CD14-positive monocyte (primary cell): Measurements from ENCODE around the gene PCGF1. TPM values are rescaled to one million over a fixed set of nuclear protein-coding genes. Genes with fewer than 3 reads are reported as not detected.

Experiments
- DNase-seq, 3 donors: peaks; one replicate each; pipeline ENCODE4 v3.0.0-alpha.2; 2011 to 2022
- H2AFZ ChIP-seq: 2 replicates; pipeline ENCODE4 v1.6.0; 2012; ENCODE audit warnings: mild to moderate bottlenecking, low read depth, low read length, inconsistent platforms; ENCODE audit not compliant: insufficient read depth, poor library complexity, severe bottlenecking
- H3K27ac ChIP-seq, 2 donors: 1 replicate in 1 of 2; 2 replicates in 1 of 2; pipeline ENCODE4 v1.5.1; 2012 to 2013; ENCODE audit warnings: low read length in 2 of 2, control low read depth in 1 of 2, inconsistent platforms in 1 of 2, low read depth in 1 of 2, mild to moderate bottlenecking in 1 of 2
- H3K27me3 ChIP-seq, 2 donors: one replicate each; pipeline versions ENCODE4 v1.6.0 to v1.6.1; 2011 to 2013; ENCODE audit warnings: low read length in 2 of 2; ENCODE audit not compliant: control insufficient read depth in 2 of 2, insufficient read depth in 2 of 2
- H3K36me3 ChIP-seq, 2 donors: replicated peaks in 1 of 2; 1 replicate in 1 of 2; 2 replicates in 1 of 2; pipeline versions ENCODE4 v1.5.1 to v1.6.1; 2012 to 2013; ENCODE audit warnings: low read length in 2 of 2, control low read depth in 1 of 2, inconsistent platforms in 1 of 2, mild to moderate bottlenecking in 1 of 2; ENCODE audit not compliant: insufficient read depth in 2 of 2, control insufficient read depth in 1 of 2
- H3K4me1 ChIP-seq, 2 donors: 1 replicate in 1 of 2; 2 replicates in 1 of 2; pipeline versions ENCODE4 v1.5.1 to v1.6.1; 2012 to 2013; ENCODE audit warnings: low read length in 2 of 2, control low read depth in 1 of 2, inconsistent platforms in 1 of 2, mild to moderate bottlenecking in 1 of 2, moderate library complexity in 1 of 2; ENCODE audit not compliant: insufficient read depth in 2 of 2, control insufficient read depth in 1 of 2
- H3K4me2 ChIP-seq: replicated peaks from 2 replicates; pipeline ENCODE3; 2012; ENCODE audit warnings: low read length, moderate library complexity, mild to moderate bottlenecking; ENCODE audit not compliant: poor library complexity, severe bottlenecking; ENCODE audit errors: extremely low read depth
- H3K4me3 ChIP-seq, 3 experiments: fragments of 200-600 bp in 1 of 3; sonication (generic) in 1 of 3; replicated peaks in 1 of 3; 1 replicate in 2 of 3; 2 replicates in 1 of 3; pipeline ENCODE4 v1.5.1; 2011 to 2013; ENCODE audit warnings: low read length in 3 of 3, mild to moderate bottlenecking in 3 of 3, control low read depth in 2 of 3, low read depth in 2 of 3, inconsistent platforms in 1 of 3, moderate library complexity in 1 of 3
- H3K79me2 ChIP-seq: 2 replicates; pipeline ENCODE4 v1.6.0; 2012; ENCODE audit warnings: mild to moderate bottlenecking, control low read depth, inconsistent platforms, low read length, moderate library complexity; ENCODE audit not compliant: insufficient read depth
- H3K9ac ChIP-seq: 2 replicates; pipeline ENCODE4 v1.6.0; 2017; ENCODE audit warnings: low read length, mild to moderate bottlenecking; ENCODE audit not compliant: insufficient read depth, poor library complexity, severe bottlenecking
- H3K9me3 ChIP-seq, 2 donors: replicated peaks in 1 of 2; 1 replicate in 1 of 2; 2 replicates in 1 of 2; pipeline versions ENCODE4 v1.5.1 to v1.6.1; 2012 to 2013; ENCODE audit warnings: low read length in 2 of 2, control low read depth in 1 of 2; ENCODE audit not compliant: control insufficient read depth in 1 of 2, insufficient read depth in 1 of 2
- H4K20me1 ChIP-seq: 2 replicates; pipeline ENCODE4 v1.6.0; 2012; ENCODE audit warnings: mild to moderate bottlenecking, low read length, control low read depth, moderate library complexity; ENCODE audit not compliant: insufficient read depth
- H3K27ac Mint-ChIP-seq, 7 donors: one replicate each; pipeline ENCODE4 v1.8.0; 2020; ENCODE audit warnings: mild to moderate bottlenecking in 7 of 7, mixed read lengths in 7 of 7, moderate library complexity in 6 of 7, inconsistent platforms in 2 of 7
- H3K27me3 Mint-ChIP-seq, 3 donors: one replicate each; pipeline ENCODE4 v1.8.0; 2021 to 2022; ENCODE audit warnings: low read depth in 3 of 3, mild to moderate bottlenecking in 3 of 3, mixed read lengths in 3 of 3, moderate library complexity in 3 of 3, inconsistent platforms in 1 of 3
- H3K36me3 Mint-ChIP-seq, 2 donors: one replicate each; pipeline ENCODE4 v1.8.0; 2020; ENCODE audit warnings: mixed read lengths in 2 of 2, inconsistent platforms in 1 of 2, mild to moderate bottlenecking in 1 of 2
- H3K4me1 Mint-ChIP-seq: one replicate; pipeline ENCODE4 v1.8.0; 2020; ENCODE audit warnings: mild to moderate bottlenecking, mixed read lengths
- H3K4me3 Mint-ChIP-seq, 2 donors: one replicate each; pipeline ENCODE4 v1.8.0; 2020; ENCODE audit warnings: mild to moderate bottlenecking in 2 of 2, mixed read lengths in 2 of 2, moderate library complexity in 1 of 2
- H3K9me3 Mint-ChIP-seq, 7 donors: one replicate each; pipeline ENCODE4 v1.8.0; 2020 to 2022; ENCODE audit warnings: mixed read lengths in 7 of 7, mild to moderate bottlenecking in 6 of 7, moderate library complexity in 6 of 7, inconsistent platforms in 2 of 7
- CTCF ChIP-seq: fragments of 200-600 bp; IDR thresholded peaks from one replicate; pipeline ENCODE4 v1.8.0; 2022; ENCODE audit warnings: antibody characterized with exemption, mild to moderate bottlenecking
- WGBS: methylation state at CpG from one replicate; pipeline ENCODE4 v1.1.5; 2013; ENCODE audit warnings: missing lambda C conversion rate; ENCODE audit not compliant: insufficient coverage; 5-methylcytosine and 5-hydroxymethylcytosine counted together
- intact Hi-C, 2 donors: fragments of 100-400 bp; cut with micrococcal nuclease; formaldehyde crosslinking; loops; one replicate each; pipeline versions ENCODE4 v1.15.0 to v1.15.1; 2023
- polyA plus RNA-seq, 3 donors: library from polyadenylated mRNA; depleted of rRNA in 1 of 3; unstranded in 2 of 3; stranded (reverse) in 1 of 3; fragments of 300-500 nt in 2 of 3; fragments of >200 nt in 1 of 3; fragmentation: Illumina TruSeq in 2 of 3; gene quantifications; 1 replicate in 2 of 3; 2 replicates in 1 of 3; pipeline ENCODE4 v1.2.3, GENCODE V29; 2012 to 2021

The PCGF1 gene
- polyA plus RNA-seq, 3 donors, result 18.0 to 30.5 (median 20.5) TPM

GRCh38 chr2:74548900-74549826, 41.7 kb upstream of the PCGF1 start:
- H3K9me3 Mint-ChIP-seq, result no peaks in the 10 kb centered on the region
- peak overlapping the region; percentile 82 to 86 for H3K4me3 Mint-ChIP-seq
- intact Hi-C loops, result loop anchor here in 1 of 2 donors (10.0 kb wide), 1 partner anchor 154 kb away; no protein-coding TSS in a partner anchor
- peaks cover 17 to 22% of the 10 kb centered on the region in 2 donors for H3K36me3 Mint-ChIP-seq
- H3K9me3 ChIP-seq, result no peaks in the 10 kb centered on the region
- no peaks in the 10 kb centered on the region for H3K27me3 ChIP-seq
- peak overlapping the region in 1 of 7 donors; percentile 24 for H3K27ac Mint-ChIP-seq
- H2AFZ ChIP-seq, result peak overlapping the region; percentile 96
- peak overlapping the region; percentile 62 for H3K9ac ChIP-seq
- H3K4me1 Mint-ChIP-seq, result peaks cover 37% of the 10 kb centered on the region
- peaks cover 5 to 7% (median 6%) of the 10 kb centered on the region in 3 donors for H3K27me3 Mint-ChIP-seq
- H4K20me1 ChIP-seq, result no peaks in the 10 kb centered on the region
- H3K4me3 ChIP-seq, result peak overlapping the region; percentile 68 to 86 (median 71)
- peaks cover 33% of the 10 kb centered on the region for H3K79me2 ChIP-seq
- under 1% methylated on average over 85 of the region's 85 CpGs for WGBS
- peak overlapping the region; percentile 13 to 18 for H3K27ac ChIP-seq
- H3K36me3 ChIP-seq, result no peaks in the 10 kb centered on the region
- no peak for TF ChIP-seq CTCF
- peak in 1 of 3 donors; percentile 22 for DNase-seq
- H3K4me2 ChIP-seq, result peak overlapping the region; percentile 100
- peaks cover 24 to 35% of the 10 kb centered on the region in 2 donors for H3K4me1 ChIP-seq

GRCh38 chr2:74548285-74548899, 40.9 kb upstream of the PCGF1 start:
- peaks cover 17 to 22% of the 10 kb centered on the region in 2 donors for H3K36me3 Mint-ChIP-seq
- peaks cover 19 to 28% of the 10 kb centered on the region in 2 donors for H3K4me1 ChIP-seq
- no peaks in the 10 kb centered on the region for H3K9me3 ChIP-seq
- H3K4me3 ChIP-seq, result peak overlapping the region; percentile 10 to 86 (median 68)
- intact Hi-C loops, result loop anchor here in 1 of 2 donors (10.0 kb wide), 1 partner anchor 154 kb away; no protein-coding TSS in a partner anchor
- H3K36me3 ChIP-seq, result no peaks in the 10 kb centered on the region
- DNase-seq, result no peak
- H3K4me1 Mint-ChIP-seq, result peaks cover 32% of the 10 kb centered on the region
- H2AFZ ChIP-seq, result peak overlapping the region; percentile 96
- H3K27me3 Mint-ChIP-seq, result peaks cover 5 to 7% (median 6%) of the 10 kb centered on the region in 3 donors
- no peaks in the 10 kb centered on the region for H3K27me3 ChIP-seq
- H3K4me3 Mint-ChIP-seq, result peak overlapping the region; percentile 75 to 85
- no peak for TF ChIP-seq CTCF
- H3K9me3 Mint-ChIP-seq, result no peaks in the 10 kb centered on the region
- peak overlapping the region; percentile 62 for H3K9ac ChIP-seq
- peak overlapping the region; percentile 100 for H3K4me2 ChIP-seq
- H4K20me1 ChIP-seq, result no peaks in the 10 kb centered on the region
- peak overlapping the region in 1 of 7 donors; percentile 34 for H3K27ac Mint-ChIP-seq
- WGBS, result 33% methylated on average over 26 of the region's 26 CpGs
- peaks cover 25% of the 10 kb centered on the region for H3K79me2 ChIP-seq
- H3K27ac ChIP-seq, result no peak overlapping the region
